ENCODE data around the gene IFT81. TPM values are rescaled to one million over a fixed set of nuclear protein-coding genes. Genes with fewer than 3 reads are reported as not detected.
"Not testable (repeated sequence)": the region's sequence is repeated elsewhere in the genome, so short reads cannot be mapped to it uniquely, and the experiment has no call there.

The IFT81 gene
- total and polyA plus RNA-seq, 7 donors: 1.8 to 42.7 (median 20.4) TPM

DNA sequence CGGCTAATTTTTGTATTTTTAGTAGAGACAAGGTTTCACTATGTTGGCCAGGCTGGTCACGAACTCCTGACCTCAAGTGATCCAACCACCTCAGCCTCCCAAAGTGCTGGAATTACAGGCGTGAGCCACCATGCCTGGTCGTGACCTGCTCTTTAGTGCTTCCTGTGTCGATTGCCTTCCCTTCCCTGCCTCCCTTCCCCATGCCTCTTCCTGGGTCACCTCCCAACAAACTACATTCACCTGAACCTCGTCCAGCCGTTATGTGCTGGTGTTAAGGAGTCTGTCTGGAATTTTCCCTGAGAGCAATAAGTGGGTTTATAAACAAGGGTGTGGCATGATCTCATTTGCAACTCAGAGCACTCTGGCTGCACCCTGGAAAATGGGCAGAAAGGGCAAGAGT is 43.7 kb upstream of the IFT81 start:
- no peak overlapping the region for H3K27ac ChIP-seq
- no peak for DNase-seq
- TF ChIP-seq, protein P1, sequence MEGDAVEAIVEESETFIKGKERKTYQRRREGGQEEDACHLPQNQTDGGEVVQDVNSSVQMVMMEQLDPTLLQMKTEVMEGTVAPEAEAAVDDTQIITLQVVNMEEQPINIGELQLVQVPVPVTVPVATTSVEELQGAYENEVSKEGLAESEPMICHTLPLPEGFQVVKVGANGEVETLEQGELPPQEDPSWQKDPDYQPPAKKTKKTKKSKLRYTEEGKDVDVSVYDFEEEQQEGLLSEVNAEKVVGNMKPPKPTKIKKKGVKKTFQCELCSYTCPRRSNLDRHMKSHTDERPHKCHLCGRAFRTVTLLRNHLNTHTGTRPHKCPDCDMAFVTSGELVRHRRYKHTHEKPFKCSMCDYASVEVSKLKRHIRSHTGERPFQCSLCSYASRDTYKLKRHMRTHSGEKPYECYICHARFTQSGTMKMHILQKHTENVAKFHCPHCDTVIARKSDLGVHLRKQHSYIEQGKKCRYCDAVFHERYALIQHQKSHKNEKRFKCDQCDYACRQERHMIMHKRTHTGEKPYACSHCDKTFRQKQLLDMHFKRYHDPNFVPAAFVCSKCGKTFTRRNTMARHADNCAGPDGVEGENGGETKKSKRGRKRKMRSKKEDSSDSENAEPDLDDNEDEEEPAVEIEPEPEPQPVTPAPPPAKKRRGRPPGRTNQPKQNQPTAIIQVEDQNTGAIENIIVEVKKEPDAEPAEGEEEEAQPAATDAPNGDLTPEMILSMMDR (IDR thresholded peaks at IDR 0.05): no peak
- no peak for TF ChIP-seq POLR2A (IDR thresholded peaks at IDR 0.05)
- no peak for TF ChIP-seq EP300 (IDR thresholded peaks at IDR 0.05)
- TF ChIP-seq POLR2AphosphoS5 (IDR thresholded peaks at IDR 0.05): no peak
- H3K4me1 ChIP-seq: no peaks in the 10 kb centered on the region
- H3K4me3 ChIP-seq: no peak overlapping the region
- no peaks in the 10 kb centered on the region for H3K9me3 ChIP-seq
- intact Hi-C loops (cut with DNase I): no loop called here
- H3K36me3 ChIP-seq: no peaks in the 10 kb centered on the region
- 41 to 72% methylated on average over 7 of the region's 7 CpGs for WGBS, 2 donors
- H3K27me3 ChIP-seq: no peaks in the 10 kb centered on the region

DNA sequence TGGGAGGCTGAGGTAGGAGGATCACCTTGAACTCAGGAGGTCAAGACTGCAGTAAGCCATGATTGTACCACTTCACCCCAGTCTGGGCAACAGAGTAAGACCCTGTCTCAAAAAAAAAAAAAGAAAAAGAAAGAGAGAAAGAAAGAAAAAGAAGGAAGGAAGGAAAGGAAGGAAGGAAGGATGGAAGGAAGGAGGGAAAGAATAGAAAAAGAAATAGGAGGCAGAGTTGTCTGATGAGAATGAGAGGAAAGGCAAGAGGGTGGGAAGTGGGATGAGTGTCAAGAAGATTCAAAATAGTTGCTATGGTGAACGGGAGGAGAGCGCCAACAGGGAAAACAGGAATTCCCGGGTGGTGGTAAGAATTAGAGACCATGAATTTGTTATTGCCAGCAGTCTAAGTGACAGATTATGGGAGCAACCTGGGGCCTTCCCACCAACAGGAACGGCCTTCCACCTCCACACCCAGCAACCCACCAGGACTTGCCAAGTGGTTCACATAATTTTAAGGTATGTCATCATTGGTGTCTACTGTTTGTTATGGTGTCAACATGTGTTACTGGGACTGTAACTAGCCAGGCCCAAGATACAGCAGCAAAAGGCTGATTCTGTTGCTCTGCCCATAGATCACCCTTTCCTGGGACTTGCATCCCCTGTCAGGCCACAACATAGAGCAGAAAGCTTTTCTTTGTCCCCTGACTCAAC is 39.7 kb upstream of the IFT81 start:
- no peak overlapping the region for H3K4me3 ChIP-seq
- H3K9me3 ChIP-seq: no peaks in the 10 kb centered on the region
- no peaks in the 10 kb centered on the region for H3K36me3 ChIP-seq
- DNase-seq: no peak
- no peak overlapping the region for H3K27ac ChIP-seq
- TF ChIP-seq, protein P1 (IDR thresholded peaks at IDR 0.05): no peak
- TF ChIP-seq EP300 (IDR thresholded peaks at IDR 0.05) (no peak), POLR2AphosphoS5 (IDR thresholded peaks at IDR 0.05) (no peak), POLR2A (IDR thresholded peaks at IDR 0.05) (no peak)
- no peaks in the 10 kb centered on the region for H3K4me1 ChIP-seq
- intact Hi-C loops (cut with DNase I): no loop called here
- WGBS, 2 donors: 79 to 87% methylated on average over 4 of the region's 4 CpGs
- no peaks in the 10 kb centered on the region for H3K27me3 ChIP-seq

DNA sequence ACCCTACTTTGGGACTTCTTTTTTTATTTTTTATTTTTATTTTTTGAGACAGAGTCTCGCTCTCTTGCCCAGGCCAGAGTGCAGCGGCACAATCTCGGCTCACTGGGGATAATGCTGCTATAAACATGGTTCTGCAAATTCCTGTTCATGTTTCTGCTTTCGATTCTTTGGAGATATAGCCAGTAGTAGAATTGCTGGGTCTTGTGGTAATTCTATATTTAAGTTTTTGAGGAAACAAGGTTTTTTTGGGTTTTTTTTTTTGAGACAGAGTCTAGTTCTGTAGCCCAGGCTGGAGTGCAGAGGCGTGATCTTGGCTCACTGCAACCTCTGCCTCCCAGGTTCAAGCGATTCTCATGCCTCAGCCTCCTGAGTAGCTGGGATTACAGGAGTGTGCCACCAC is 35.9 kb upstream of the IFT81 start:
- H3K9me3 ChIP-seq; H3K36me3 ChIP-seq; intact Hi-C loops (cut with DNase I); H3K27me3 ChIP-seq; H3K4me1 ChIP-seq; DNase-seq; H3K27ac ChIP-seq; H3K4me3 ChIP-seq: not testable (repeated sequence)
- 61 to 86% methylated on average over 6 of the region's 6 CpGs for WGBS, 2 donors

DNA sequence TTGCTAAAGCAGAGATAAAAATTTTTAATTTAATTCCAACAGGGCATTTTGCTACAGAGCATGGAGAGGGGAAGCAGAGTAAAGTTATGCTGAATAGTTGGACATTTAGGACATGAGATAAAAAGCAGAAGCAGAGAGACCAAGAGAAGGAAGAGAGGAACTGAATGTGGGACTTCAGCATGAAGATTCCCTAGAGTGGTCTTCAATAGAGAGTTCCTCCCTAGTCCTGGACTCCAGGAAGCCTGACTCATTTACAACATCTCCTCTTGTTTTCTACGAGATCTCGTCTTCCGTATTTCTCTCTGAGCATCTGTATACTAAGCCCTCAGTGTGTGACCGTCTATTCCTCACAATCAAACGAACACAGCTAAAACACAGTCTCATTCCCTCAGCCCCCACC is 35.2 kb upstream of the IFT81 start:
- Histone ChIP-seq H3K27ac (no peak overlapping the region), H3K36me3 (no peaks in the 10 kb centered on the region), H3K27me3 (no peaks in the 10 kb centered on the region), H3K4me1 (no peaks in the 10 kb centered on the region), H3K9me3 (no peaks in the 10 kb centered on the region), H3K4me3 (no peak overlapping the region)
- DNase-seq: no peak
- intact Hi-C loops (cut with DNase I): no loop called here
- 85 to 88% methylated on average over 5 of the region's 5 CpGs for WGBS, 2 donors
- TF ChIP-seq EP300 (IDR thresholded peaks at IDR 0.05): no peak
- TF ChIP-seq, protein P1 (IDR thresholded peaks at IDR 0.05): no peak
- TF ChIP-seq POLR2AphosphoS5 (IDR thresholded peaks at IDR 0.05): no peak
- TF ChIP-seq POLR2A (IDR thresholded peaks at IDR 0.05): no peak

DNA sequence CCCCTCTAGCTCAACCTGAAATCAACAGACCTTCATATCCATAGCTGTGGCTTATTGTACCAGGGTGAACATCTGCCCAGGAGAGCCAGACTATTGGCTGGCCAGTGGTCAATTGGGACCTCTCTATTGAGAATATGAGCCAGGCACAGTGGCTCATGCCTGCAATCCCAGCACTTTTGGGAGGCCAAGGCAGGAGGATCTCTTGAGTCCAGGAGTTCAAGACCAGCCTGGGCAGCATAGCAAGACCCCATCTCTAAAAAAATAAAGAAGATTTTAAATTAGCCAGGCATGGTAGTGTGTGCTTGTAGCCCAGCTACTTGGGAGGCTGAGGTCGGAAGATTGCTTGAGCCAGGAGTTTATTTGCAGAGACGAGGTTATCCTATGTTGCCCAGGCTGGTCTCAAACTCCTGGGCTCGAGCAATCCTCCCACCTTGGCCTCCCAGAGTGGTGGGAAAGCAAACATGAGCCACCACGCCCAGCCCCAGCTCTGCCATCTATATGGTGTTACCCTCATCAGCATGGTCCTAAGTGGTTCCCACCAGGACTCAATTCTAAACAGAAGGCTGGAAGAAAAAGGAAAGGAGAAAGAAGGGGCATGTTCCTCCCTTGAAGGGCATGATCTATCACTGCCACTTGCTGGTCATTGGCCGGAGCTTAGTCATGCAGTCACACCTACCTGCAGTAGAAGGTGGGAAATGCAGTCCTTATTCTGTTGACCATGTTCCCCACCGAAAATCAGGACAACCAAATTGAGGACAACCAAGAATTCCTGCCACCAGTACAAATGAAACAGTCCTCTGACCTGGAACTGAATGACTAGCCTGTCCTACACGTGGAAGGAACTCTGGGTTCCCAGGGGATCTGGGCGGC is 33.7 kb upstream of the IFT81 start:
- WGBS, 2 donors: 75 to 78% methylated on average over 8 of the region's 8 CpGs

More for the DNA sequence above, 33.7 kb upstream of the IFT81 start:
- Histone ChIP-seq H3K9me3 (no peaks in the 10 kb centered on the region), H3K27ac (no peak overlapping the region), H3K4me1 (no peaks in the 10 kb centered on the region), H3K4me3 (no peak overlapping the region), H3K27me3 (no peaks in the 10 kb centered on the region), H3K36me3 (no peaks in the 10 kb centered on the region)
- TF ChIP-seq, protein P1 (IDR thresholded peaks at IDR 0.05): no peak
- TF ChIP-seq EP300 (IDR thresholded peaks at IDR 0.05) (no peak), POLR2AphosphoS5 (IDR thresholded peaks at IDR 0.05) (no peak), POLR2A (IDR thresholded peaks at IDR 0.05) (no peak)
- DNase-seq: no peak
- intact Hi-C loops (cut with DNase I): no loop called here

Data from sigmoid colon (tissue), 7 donors.